CMK (cell line): Measurements from ENCODE around the gene INPP5A.
A peak's percentile ranks its signal among the peaks of the same experiment; 100 is the strongest.
"Not testable (repeated sequence)": the region's sequence is repeated elsewhere in the genome, so short reads cannot be mapped to it uniquely, and the experiment has no call there.

Experiments
- DNase-seq: peaks from one replicate; pipeline ENCODE4 v3.0.0-alpha.2; 2010; ENCODE audit warnings: low read depth

The INPP5A gene

DNA sequence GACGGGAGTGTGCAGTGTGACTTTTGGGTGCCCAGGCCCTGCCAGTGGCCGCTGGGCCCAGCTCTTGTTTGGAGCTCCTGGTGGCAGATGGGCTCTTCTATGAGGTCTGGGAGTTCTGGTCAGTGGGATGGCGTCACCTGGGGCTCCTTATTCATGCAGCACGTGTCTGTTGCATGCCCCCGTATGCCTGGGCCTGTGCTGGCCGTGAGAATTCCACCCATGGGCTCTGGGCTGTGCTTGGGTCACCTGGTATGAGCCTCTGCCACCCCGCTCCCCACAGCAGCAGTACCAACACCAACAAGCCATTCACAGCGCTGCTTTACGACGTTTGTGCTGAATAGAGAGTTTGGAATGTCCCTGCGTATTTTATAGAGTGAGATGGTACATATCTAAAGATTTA, 27.1 kb downstream of the INPP5A start:
- DNase-seq, result no peak

DNA sequence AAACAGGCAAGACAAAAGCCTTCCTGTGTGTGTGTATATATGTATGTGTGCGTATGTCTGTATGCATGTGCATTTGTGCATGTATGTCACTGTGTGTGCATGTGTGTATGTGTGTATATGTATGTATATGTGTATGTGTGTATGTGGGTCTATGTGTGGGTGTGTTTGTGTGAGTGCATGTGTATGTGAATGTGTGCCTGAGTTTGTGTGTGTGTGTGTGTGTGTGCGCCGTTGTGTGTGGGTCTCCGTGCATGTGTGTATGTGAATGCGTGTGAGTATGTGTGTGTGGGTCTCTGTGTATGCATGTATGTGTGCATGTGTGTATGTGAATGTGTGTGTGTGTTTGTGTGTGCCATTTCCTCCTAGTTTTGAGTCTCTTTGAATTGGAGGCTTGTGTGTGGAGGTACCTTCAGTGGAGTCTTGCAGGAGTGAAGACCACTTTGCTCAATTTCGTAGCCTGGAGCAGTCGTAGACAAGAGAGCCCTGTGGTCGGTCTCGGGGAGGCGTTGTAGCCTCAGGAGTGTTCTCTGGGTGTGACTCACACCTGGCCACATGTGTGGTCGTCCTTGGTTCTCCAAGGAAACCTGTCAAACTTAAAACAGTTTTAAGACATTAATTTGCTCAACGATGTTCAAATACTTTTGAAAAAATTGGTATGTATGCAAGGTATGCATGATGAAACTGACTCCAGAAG, 28.1 kb downstream of the INPP5A start:
- DNase-seq, result no peak

DNA sequence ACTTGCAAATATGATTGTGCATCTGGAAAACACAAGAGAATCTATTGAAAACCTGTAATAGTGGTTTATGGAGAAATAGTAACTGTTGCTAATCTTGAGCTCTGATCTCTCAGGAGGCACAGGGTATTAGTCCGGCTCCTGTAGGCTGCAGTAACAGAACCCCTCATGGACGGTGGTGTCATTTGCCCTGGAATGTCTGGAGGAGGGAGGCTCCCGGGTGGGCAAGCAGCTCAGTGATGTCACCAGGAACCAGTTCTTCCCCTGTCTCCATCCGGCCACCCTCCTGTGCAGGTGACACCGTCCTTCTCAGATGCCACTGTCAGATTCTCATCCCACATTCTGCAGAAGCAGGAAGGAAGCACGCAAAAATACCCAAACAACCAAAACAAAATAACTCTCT, 29.3 kb downstream of the INPP5A start:
- no peak for DNase-seq

DNA sequence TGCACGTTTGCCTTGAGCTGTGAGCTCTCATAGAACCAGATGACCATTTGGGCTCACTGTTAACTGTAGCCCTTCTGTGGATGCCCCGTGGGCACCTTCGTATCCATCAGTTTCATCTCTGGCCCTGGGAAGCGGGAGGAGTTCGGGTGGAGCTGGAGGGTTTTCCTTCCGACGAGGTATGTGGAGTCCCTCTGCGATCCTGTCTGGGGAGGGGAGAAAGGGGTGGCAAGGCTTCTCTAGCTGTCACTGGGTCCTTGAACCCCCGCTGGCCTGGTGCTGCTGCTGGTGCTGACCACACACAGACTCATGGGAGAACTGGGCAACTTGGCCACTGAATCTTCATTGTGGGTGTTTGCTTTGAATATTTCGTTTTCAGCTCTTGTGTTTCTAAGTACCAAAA, 32.7 kb downstream of the INPP5A start:
- no peak for DNase-seq

GRCh38 chr10:132570771-132571649, 33.4 kb downstream of the INPP5A start:
- no peak for DNase-seq

- DNase-seq, result no peak
These were observed 34.3 kb downstream of the INPP5A start for GRCh38 chr10:132571650-132572544.

- DNase-seq, result no peak
These were observed 35.0 kb downstream of the INPP5A start for GRCh38 chr10:132572545-132572937.

DNA sequence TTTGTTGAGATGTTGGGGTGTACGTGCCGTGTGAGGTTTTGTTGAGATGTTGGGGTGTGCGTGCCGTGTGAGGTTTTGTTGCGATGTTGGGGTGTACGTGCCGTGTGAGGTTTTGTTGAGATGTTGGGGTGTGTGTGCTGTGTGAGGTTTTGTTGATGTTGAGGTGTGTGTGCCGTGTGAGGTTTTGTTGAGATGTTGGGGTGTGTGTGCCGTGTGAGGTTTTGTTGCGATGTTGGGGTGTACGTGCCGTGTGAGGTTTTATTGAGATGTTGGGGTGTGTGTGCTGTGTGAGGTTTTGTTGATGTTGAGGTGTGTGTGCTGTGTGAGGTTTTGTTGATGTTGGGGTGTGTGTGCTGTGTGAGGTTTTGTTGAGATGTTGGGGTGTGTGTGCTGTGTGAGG, 35.4 kb downstream of the INPP5A start:
- not testable (repeated sequence) for DNase-seq

GRCh38 chr10:132574288-132574687, 36.7 kb downstream of the INPP5A start:
- no peak for DNase-seq

DNA sequence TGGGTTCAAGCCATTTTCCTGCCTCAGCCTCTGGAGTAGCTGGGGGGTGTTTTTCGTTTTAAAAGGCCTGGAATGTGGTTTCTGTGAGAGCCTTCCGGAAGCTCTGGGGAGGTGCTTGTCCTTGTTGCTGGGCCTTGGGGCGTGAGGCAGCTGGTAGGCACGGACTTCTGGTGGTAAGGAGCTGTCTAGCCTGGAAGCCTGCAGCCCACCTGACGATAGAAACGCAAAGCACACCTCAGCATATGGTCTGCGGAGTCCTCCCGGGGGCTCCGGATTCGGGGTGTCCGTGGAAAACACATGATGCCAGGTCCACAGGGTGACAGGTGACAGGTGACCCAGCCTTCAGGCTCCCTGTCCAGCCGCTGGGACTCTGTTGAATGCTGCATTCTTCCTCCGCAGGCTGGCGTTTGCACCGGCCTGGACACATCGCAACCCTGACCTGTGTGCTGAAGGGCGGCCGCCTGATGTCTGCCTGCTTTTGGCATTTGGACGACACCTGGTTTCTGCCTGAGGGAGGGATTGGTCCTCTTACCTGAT, 37.3 kb downstream of the INPP5A start:
- DNase-seq, result no peak

- DNase-seq, result peak; percentile 71
These were observed 38.0 kb downstream of the INPP5A start for GRCh38 chr10:132575320-132576201.

DNA sequence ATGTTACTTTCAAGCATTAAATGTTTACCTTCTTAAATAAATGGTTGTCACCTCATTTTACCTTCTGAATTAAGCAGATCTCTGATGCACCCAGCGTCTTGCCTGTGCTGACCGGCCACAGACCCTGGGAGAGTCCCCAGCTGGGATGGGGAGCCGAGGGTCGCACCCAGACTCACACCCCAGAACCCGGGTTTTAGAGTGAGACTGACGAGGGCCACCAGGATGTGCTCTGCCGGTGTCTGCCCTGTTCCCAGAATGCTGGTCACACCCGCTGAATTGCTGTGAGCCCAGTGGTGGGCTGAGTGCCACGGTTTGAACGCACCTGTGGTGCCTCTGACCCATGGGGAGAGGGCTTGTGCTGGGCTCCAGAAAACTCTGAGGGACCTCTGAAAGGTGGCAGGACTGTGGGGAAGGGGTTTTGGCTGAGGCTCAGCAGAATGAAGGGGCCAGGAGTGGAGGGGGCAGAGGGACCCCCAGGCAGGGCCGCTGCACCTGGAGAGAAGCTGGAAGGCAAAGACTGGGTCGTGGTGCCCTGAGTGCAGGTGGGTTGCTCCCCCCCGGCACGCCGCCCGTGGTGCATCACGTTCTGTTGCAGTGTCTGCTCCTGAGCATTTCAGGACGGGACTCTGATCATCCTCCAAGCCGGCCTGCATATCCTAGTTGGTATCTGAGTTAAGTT, 39.2 kb downstream of the INPP5A start:
- no peak for DNase-seq

DNA sequence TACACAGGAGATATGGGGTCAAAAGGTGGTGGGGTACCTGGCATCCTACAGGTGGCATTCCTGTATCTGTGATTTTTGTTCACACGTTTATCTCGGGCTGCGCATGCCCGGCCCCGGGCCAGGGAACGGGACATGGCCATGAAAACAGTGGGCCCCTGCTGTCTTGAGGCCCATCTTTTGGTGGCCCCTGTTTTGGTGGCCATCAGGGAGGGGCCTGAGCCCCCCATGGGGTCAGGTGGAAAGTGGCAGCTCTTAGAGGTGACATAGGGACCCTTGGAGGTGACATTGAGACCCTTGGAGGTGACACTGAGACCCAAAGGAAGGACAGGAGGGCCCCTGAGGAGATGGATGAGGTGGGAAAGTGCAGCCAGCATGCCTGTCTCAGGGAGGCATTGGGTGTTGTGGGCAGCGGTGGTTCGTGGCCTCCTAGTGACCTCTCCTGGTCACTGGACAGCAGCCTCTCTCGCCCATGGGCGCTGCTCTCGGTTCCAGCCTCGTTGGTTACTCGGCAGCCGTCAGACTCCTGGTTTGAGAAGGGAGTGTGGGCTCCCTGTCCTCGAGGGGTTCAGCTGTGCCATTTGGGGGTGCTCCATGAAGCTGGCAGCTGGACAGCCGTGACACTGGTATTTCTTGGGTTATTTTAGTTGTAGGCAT, 39.9 kb downstream of the INPP5A start:
- no peak for DNase-seq

- DNase-seq, result no peak
These were observed 40.8 kb downstream of the INPP5A start for GRCh38 chr10:132578287-132578951.

DNA sequence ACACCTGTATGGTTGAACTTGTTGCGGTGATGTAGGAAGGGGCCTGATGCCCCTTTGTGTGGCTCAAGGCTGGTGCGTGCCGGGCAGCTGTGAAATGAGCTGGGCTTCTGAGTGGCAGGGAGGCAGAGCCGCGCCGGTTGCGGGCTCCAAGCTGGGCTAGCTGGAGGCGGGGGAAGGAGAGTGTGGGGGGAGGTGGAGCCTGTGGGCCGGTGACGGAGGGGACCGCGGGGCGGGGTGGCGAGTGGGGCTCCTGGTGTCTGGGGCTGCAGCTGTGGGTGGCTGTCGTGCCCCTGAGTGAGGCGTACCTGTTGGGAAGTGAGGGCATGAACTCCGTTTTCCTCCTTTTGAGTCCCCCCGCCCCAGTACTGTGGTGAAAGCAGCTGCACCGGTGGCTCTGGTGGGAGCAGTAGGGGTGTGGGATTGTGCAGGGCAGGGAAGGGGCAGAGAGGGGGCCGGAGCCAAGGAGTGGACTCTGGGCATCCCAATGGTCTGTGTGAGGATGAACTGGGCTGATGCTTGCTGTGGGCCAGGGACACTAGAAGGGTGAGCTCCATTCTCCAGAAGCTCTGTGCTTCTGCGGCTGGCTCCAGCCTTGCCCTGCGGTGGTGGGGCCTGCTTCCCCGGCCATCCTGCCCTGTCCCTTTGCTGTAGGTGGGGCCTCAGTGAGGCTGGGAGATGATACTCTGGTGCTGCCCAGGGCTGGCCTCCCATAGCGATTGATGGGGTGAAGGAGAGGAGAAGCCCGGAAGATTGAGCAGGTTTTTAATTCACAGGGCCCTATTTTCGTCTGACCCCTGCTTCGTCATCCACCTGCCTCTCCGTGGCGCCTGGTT, 41.7 kb downstream of the INPP5A start:
- DNase-seq, result no peak

- DNase-seq, result no peak
These were observed 42.6 kb downstream of the INPP5A start for GRCh38 chr10:132580143-132580542.

GRCh38 chr10:132580617-132581016, 43.0 kb downstream of the INPP5A start:
- DNase-seq, result no peak

- no peak for DNase-seq
These were observed 44.5 kb downstream of the INPP5A start for GRCh38 chr10:132582137-132582536.

DNA sequence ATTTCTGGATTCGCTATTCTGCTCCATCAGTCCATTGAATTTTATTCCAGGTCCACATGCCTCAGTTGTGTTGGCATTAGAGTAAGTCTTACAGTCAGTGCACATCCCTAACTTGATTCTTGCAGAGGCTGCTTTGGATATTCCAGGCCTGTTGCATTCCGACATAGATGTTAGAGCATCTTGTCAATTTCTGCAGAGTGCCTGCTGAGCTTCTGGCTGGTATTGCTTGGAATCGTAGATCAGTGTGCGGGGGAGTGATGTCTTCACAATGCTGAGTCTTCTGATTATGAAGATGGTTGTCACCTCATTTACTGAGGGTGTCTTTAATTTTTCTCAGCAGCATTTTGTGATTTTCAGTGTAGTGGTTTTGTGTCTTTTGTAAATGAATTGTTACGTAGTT, 45.2 kb downstream of the INPP5A start:
- no peak for DNase-seq
